Dedifferentiated amniotic fluid mesenchymal stem cell (primary cell): ENCODE results near the gene AP2A1.
"Not testable (repeated sequence)": the region's sequence is repeated elsewhere in the genome, so short reads cannot be mapped to it uniquely, and the experiment has no call there.

Source experiments
- DNase-seq: peaks from one replicate; pipeline ENCODE4 v3.0.0-alpha.2; 2016; ENCODE audit errors: extremely low spot score

Gene AP2A1

GRCh38 chr19:49812997-49813861 lies 46.4 kb downstream of the AP2A1 start, which contains the start of gene FUZ:
Gene FUZ (minus strand): TSS chr19:49813292. CDS start chr19:49813106, 186 bp downstream.
- DNase-seq: peak; percentile 98

GRCh38 chr19:49814010-49814409 lies 47.2 kb downstream of the AP2A1 start:
- no peak for DNase-seq

GRCh38 chr19:49816590-49816989 lies 49.8 kb downstream of the AP2A1 start:
- DNase-seq: no peak

GRCh38 chr19:49817964-49818648 lies 51.3 kb downstream of the AP2A1 start, which contains the start of gene MED25:
Gene MED25 (plus strand): TSS chr19:49818289. CDS start chr19:49818342, 53 bp downstream.
- peak; percentile 69 for DNase-seq

- DNase-seq: no peak
These were observed 52.0 kb downstream of the AP2A1 start for GRCh38 chr19:49818649-49819370.

GRCh38 chr19:49819452-49820115 lies 52.8 kb downstream of the AP2A1 start:
- not testable (repeated sequence) for DNase-seq

- DNase-seq: no peak
These were observed 53.3 kb downstream of the AP2A1 start for GRCh38 chr19:49820125-49820524.

- DNase-seq: no peak
These were observed 56.7 kb downstream of the AP2A1 start for GRCh38 chr19:49823472-49823871.

- DNase-seq: no peak
These were observed 57.9 kb downstream of the AP2A1 start for GRCh38 chr19:49824662-49825061.

GRCh38 chr19:49827034-49827433 lies 60.2 kb downstream of the AP2A1 start:
- DNase-seq: no peak

- no peak for DNase-seq
These were observed 62.4 kb downstream of the AP2A1 start for GRCh38 chr19:49829200-49829599.

- DNase-seq: no peak
These were observed 62.9 kb downstream of the AP2A1 start for GRCh38 chr19:49829721-49830120.

- no peak for DNase-seq
These were observed 64.0 kb downstream of the AP2A1 start for GRCh38 chr19:49830766-49831165.

GRCh38 chr19:49831592-49831991 lies 64.8 kb downstream of the AP2A1 start:
- no peak for DNase-seq

- DNase-seq: no peak
These were observed 65.8 kb downstream of the AP2A1 start for GRCh38 chr19:49832556-49832955.

- no peak for DNase-seq
These were observed 66.8 kb downstream of the AP2A1 start for GRCh38 chr19:49833599-49833998.

- no peak for DNase-seq
These were observed 68.8 kb downstream of the AP2A1 start for GRCh38 chr19:49835562-49835961.

- DNase-seq: no peak
These were observed 69.6 kb downstream of the AP2A1 start for GRCh38 chr19:49836176-49837008.

- DNase-seq: no peak
These were observed 70.2 kb downstream of the AP2A1 start for GRCh38 chr19:49837009-49837310.

GRCh38 chr19:49837425-49837824 lies 70.6 kb downstream of the AP2A1 start:
- no peak for DNase-seq
